HepG2 (cell line): ENCODE measurements around the gene FAIM. TPM values are rescaled to one million over a fixed set of nuclear protein-coding genes. Genes with fewer than 3 reads are reported as not detected.
A peak's percentile ranks its signal among the peaks of the same experiment; 100 is the strongest.

Source experiments
- ARID3A ChIP-seq: IDR thresholded peaks from 2 replicates; pipeline ENCODE4 v1.6.1; 2012; ENCODE audit warnings: low read depth, low read length, improper control_type of control experiment
- ARID5B ChIP-seq: IDR thresholded peaks from 2 replicates; pipeline ENCODE4 v1.4.0; 2020; ENCODE audit warnings: mild to moderate bottlenecking, missing genetic modification reagents
- BATF2 ChIP-seq: sonication (generic); formaldehyde crosslinking; IDR thresholded peaks from 2 replicates; pipeline ENCODE4 v1.8.0; 2022; ENCODE audit warnings: mild to moderate bottlenecking, missing genetic modification reagents, moderate library complexity
- BCL6 ChIP-seq: IDR thresholded peaks from 2 replicates; pipeline ENCODE4 v1.6.1; 2016; ENCODE audit warnings: missing genetic modification reagents, missing compliant biosample characterization
- DMAP1 ChIP-seq: IDR thresholded peaks from 2 replicates; pipeline ENCODE4 v1.6.1; 2016
- GRHL1 ChIP-seq: sonication (generic); formaldehyde crosslinking; conservative IDR thresholded peaks from 2 replicates; pipeline ENCODE4 v1.8.0; 2022; ENCODE audit warnings: missing genetic modification reagents
- HMG20B ChIP-seq: conservative IDR thresholded peaks from 2 replicates; pipeline ENCODE4 v1.6.1; 2016; ENCODE audit warnings: missing genetic modification reagents, missing compliant biosample characterization
- KLF11 ChIP-seq: IDR thresholded peaks from 2 replicates; pipeline ENCODE4 v1.6.1; 2016; ENCODE audit warnings: missing compliant biosample characterization
- MIER3 ChIP-seq: IDR thresholded peaks from 2 replicates; pipeline ENCODE4 v1.6.1; 2016; ENCODE audit warnings: missing compliant biosample characterization, borderline replicate concordance
- MIXL1 ChIP-seq: IDR thresholded peaks from 2 replicates; pipeline ENCODE4 v1.6.1; 2016
- PRMT3 ChIP-seq: sonication (generic); formaldehyde crosslinking; IDR thresholded peaks from 2 replicates; pipeline ENCODE4 v1.8.1; 2022; ENCODE audit warnings: low read depth, mild to moderate bottlenecking, moderate library complexity, missing genetic modification reagents, borderline replicate concordance
- PRPF4 ChIP-seq: fragments of 200-400 bp; formaldehyde crosslinking; IDR thresholded peaks from 2 replicates; pipeline ENCODE4 v1.6.1; 2016; ENCODE audit warnings: low read length, low read depth; ENCODE audit not compliant: poor library complexity, severe bottlenecking
- SMARCE1 ChIP-seq: fragments of 450-650 bp; IDR thresholded peaks from 2 replicates; pipeline ENCODE4 v1.6.1; 2017; ENCODE audit warnings: borderline replicate concordance
- TARDBP ChIP-seq: sonication (generic); formaldehyde crosslinking; IDR thresholded peaks from 2 replicates; pipeline ENCODE4 v1.8.0; 2022; ENCODE audit warnings: mild to moderate bottlenecking, missing genetic modification reagents
- ZBTB7A ChIP-seq: sonication (generic); formaldehyde crosslinking; IDR thresholded peaks from 2 replicates; pipeline ENCODE4 v1.8.0; 2022; ENCODE audit warnings: mild to moderate bottlenecking, missing genetic modification reagents
- ZNF343 ChIP-seq: sonication (generic); formaldehyde crosslinking; IDR thresholded peaks from 2 replicates; pipeline ENCODE4 v1.4.0; 2020; ENCODE audit warnings: mild to moderate bottlenecking, missing genetic modification reagents
- ZNF350 ChIP-seq: sonication (generic); formaldehyde crosslinking; IDR thresholded peaks from 2 replicates; pipeline ENCODE4 v1.4.0; 2020; ENCODE audit warnings: mild to moderate bottlenecking, low read depth, missing genetic modification reagents, borderline replicate concordance
- ZNF430 ChIP-seq: sonication (generic); formaldehyde crosslinking; IDR thresholded peaks from 2 replicates; pipeline ENCODE4 v1.9.0; 2021; ENCODE audit warnings: mild to moderate bottlenecking, missing genetic modification reagents
- polyA plus RNA-seq, 8 experiments: library from polyadenylated mRNA; depleted of rRNA in 3 of 8; stranded (reverse) in 7 of 8; unstranded in 1 of 8; fragments of >200 nt; fragmentation: Illumina TruSeq in 4 of 8; extraction: Trizol in 4 of 8; gene quantifications; 2 replicates each; pipeline versions ENCODE4 v1.2.1 to v1.2.3, GENCODE V29; 2011 to 2016; ENCODE audit warnings: low read depth in 4 of 8, missing spikeins in 1 of 8, mixed read lengths in 1 of 8; ENCODE audit not compliant: insufficient read depth in 1 of 8
- total RNA-seq, 5 experiments: library from RNA; depleted of rRNA; stranded (reverse); fragments of >200 nt; fragmentation: Illumina TruSeq; extraction: Trizol; gene quantifications; 2 replicates each; pipeline ENCODE4 v1.2.3, GENCODE V29; 2016; ENCODE audit warnings: low read depth in 1 of 5

FAIM gene
- total and polyA plus RNA-seq, 2 of the 13 experiments (the other 11 are each of a cell fraction or from before 2014, with no cell fraction given), result 4.3 to 25.8 TPM

- no peak for TF ChIP-seq ARID3A
- no peak for TF ChIP-seq BCL6 (CRISPR knock-in tag)
- no peak for TF ChIP-seq ZNF343
- no peak for TF ChIP-seq GRHL1
- TF ChIP-seq KLF11 (CRISPR knock-in tag), result 0 out of 2 replicates have a peak, but pooled peaks have one; percentile 52
- no peak; the same call in 1 of the 2 replicates for TF ChIP-seq ZNF430 (CRISPR knock-in tag)
- TF ChIP-seq SMARCE1, result no peak
- TF ChIP-seq PRPF4, result no peak
- no peak for TF ChIP-seq MIER3 (CRISPR knock-in tag)
- TF ChIP-seq ARID5B (CRISPR knock-in tag), result peak; percentile 58
- TF ChIP-seq TARDBP (CRISPR knock-in tag), result no peak
- no peak for TF ChIP-seq MIXL1 (CRISPR knock-in tag)
- TF ChIP-seq DMAP1 (CRISPR knock-in tag), result peak; percentile 70
- no peak for TF ChIP-seq HMG20B (CRISPR knock-in tag)
- peak; percentile 82; the same call in 1 of the 2 replicates for TF ChIP-seq BATF2 (CRISPR knock-in tag)
- TF ChIP-seq PRMT3, result no peak
- peak; percentile 53; the same call in 1 of the 2 replicates for TF ChIP-seq ZNF350
- no peak for TF ChIP-seq ZBTB7A (CRISPR knock-in tag)
These were observed at the start of gene FAIM (continued) for GRCh38 chr3:138608322-138609135.
